CD14-positive monocyte (primary cell): Measurements from ENCODE around the gene NFKBIE. TPM values are rescaled to one million over a fixed set of nuclear protein-coding genes. Genes with fewer than 3 reads are reported as not detected.
A peak's percentile ranks its signal among the peaks of the same experiment; 100 is the strongest.

Source experiments
- DNase-seq, 3 donors: peaks; one replicate each; pipeline ENCODE4 v3.0.0-alpha.2; 2011 to 2022
- H2AFZ ChIP-seq: 2 replicates; pipeline ENCODE4 v1.6.0; 2012; ENCODE audit warnings: mild to moderate bottlenecking, low read depth, low read length, inconsistent platforms; ENCODE audit not compliant: insufficient read depth, poor library complexity, severe bottlenecking
- H3K27ac ChIP-seq, 2 donors: 1 replicate in 1 of 2; 2 replicates in 1 of 2; pipeline ENCODE4 v1.5.1; 2012 to 2013; ENCODE audit warnings: low read length in 2 of 2, control low read depth in 1 of 2, inconsistent platforms in 1 of 2, low read depth in 1 of 2, mild to moderate bottlenecking in 1 of 2
- H3K27me3 ChIP-seq, 2 donors: one replicate each; pipeline versions ENCODE4 v1.6.0 to v1.6.1; 2011 to 2013; ENCODE audit warnings: low read length in 2 of 2; ENCODE audit not compliant: control insufficient read depth in 2 of 2, insufficient read depth in 2 of 2
- H3K36me3 ChIP-seq, 2 donors: replicated peaks in 1 of 2; 1 replicate in 1 of 2; 2 replicates in 1 of 2; pipeline versions ENCODE4 v1.5.1 to v1.6.1; 2012 to 2013; ENCODE audit warnings: low read length in 2 of 2, control low read depth in 1 of 2, inconsistent platforms in 1 of 2, mild to moderate bottlenecking in 1 of 2; ENCODE audit not compliant: insufficient read depth in 2 of 2, control insufficient read depth in 1 of 2
- H3K4me1 ChIP-seq, 2 donors: 1 replicate in 1 of 2; 2 replicates in 1 of 2; pipeline versions ENCODE4 v1.5.1 to v1.6.1; 2012 to 2013; ENCODE audit warnings: low read length in 2 of 2, control low read depth in 1 of 2, inconsistent platforms in 1 of 2, mild to moderate bottlenecking in 1 of 2, moderate library complexity in 1 of 2; ENCODE audit not compliant: insufficient read depth in 2 of 2, control insufficient read depth in 1 of 2
- H3K4me2 ChIP-seq: replicated peaks from 2 replicates; pipeline ENCODE3; 2012; ENCODE audit warnings: low read length, moderate library complexity, mild to moderate bottlenecking; ENCODE audit not compliant: poor library complexity, severe bottlenecking; ENCODE audit errors: extremely low read depth
- H3K4me3 ChIP-seq, 3 experiments: fragments of 200-600 bp in 1 of 3; sonication (generic) in 1 of 3; replicated peaks in 1 of 3; 1 replicate in 2 of 3; 2 replicates in 1 of 3; pipeline ENCODE4 v1.5.1; 2011 to 2013; ENCODE audit warnings: low read length in 3 of 3, mild to moderate bottlenecking in 3 of 3, control low read depth in 2 of 3, low read depth in 2 of 3, inconsistent platforms in 1 of 3, moderate library complexity in 1 of 3
- H3K79me2 ChIP-seq: 2 replicates; pipeline ENCODE4 v1.6.0; 2012; ENCODE audit warnings: mild to moderate bottlenecking, control low read depth, inconsistent platforms, low read length, moderate library complexity; ENCODE audit not compliant: insufficient read depth
- H3K9ac ChIP-seq: 2 replicates; pipeline ENCODE4 v1.6.0; 2017; ENCODE audit warnings: low read length, mild to moderate bottlenecking; ENCODE audit not compliant: insufficient read depth, poor library complexity, severe bottlenecking
- H3K9me3 ChIP-seq, 2 donors: replicated peaks in 1 of 2; 1 replicate in 1 of 2; 2 replicates in 1 of 2; pipeline versions ENCODE4 v1.5.1 to v1.6.1; 2012 to 2013; ENCODE audit warnings: low read length in 2 of 2, control low read depth in 1 of 2; ENCODE audit not compliant: control insufficient read depth in 1 of 2, insufficient read depth in 1 of 2
- H4K20me1 ChIP-seq: 2 replicates; pipeline ENCODE4 v1.6.0; 2012; ENCODE audit warnings: mild to moderate bottlenecking, low read length, control low read depth, moderate library complexity; ENCODE audit not compliant: insufficient read depth
- H3K27ac Mint-ChIP-seq, 7 donors: one replicate each; pipeline ENCODE4 v1.8.0; 2020; ENCODE audit warnings: mild to moderate bottlenecking in 7 of 7, mixed read lengths in 7 of 7, moderate library complexity in 6 of 7, inconsistent platforms in 2 of 7
- H3K27me3 Mint-ChIP-seq, 3 donors: one replicate each; pipeline ENCODE4 v1.8.0; 2021 to 2022; ENCODE audit warnings: low read depth in 3 of 3, mild to moderate bottlenecking in 3 of 3, mixed read lengths in 3 of 3, moderate library complexity in 3 of 3, inconsistent platforms in 1 of 3
- H3K36me3 Mint-ChIP-seq, 2 donors: one replicate each; pipeline ENCODE4 v1.8.0; 2020; ENCODE audit warnings: mixed read lengths in 2 of 2, inconsistent platforms in 1 of 2, mild to moderate bottlenecking in 1 of 2
- H3K4me1 Mint-ChIP-seq: one replicate; pipeline ENCODE4 v1.8.0; 2020; ENCODE audit warnings: mild to moderate bottlenecking, mixed read lengths
- H3K4me3 Mint-ChIP-seq, 2 donors: one replicate each; pipeline ENCODE4 v1.8.0; 2020; ENCODE audit warnings: mild to moderate bottlenecking in 2 of 2, mixed read lengths in 2 of 2, moderate library complexity in 1 of 2
- H3K9me3 Mint-ChIP-seq, 7 donors: one replicate each; pipeline ENCODE4 v1.8.0; 2020 to 2022; ENCODE audit warnings: mixed read lengths in 7 of 7, mild to moderate bottlenecking in 6 of 7, moderate library complexity in 6 of 7, inconsistent platforms in 2 of 7
- CTCF ChIP-seq: fragments of 200-600 bp; IDR thresholded peaks from one replicate; pipeline ENCODE4 v1.8.0; 2022; ENCODE audit warnings: antibody characterized with exemption, mild to moderate bottlenecking
- WGBS: methylation state at CpG from one replicate; pipeline ENCODE4 v1.1.5; 2013; ENCODE audit warnings: missing lambda C conversion rate; ENCODE audit not compliant: insufficient coverage; 5-methylcytosine and 5-hydroxymethylcytosine counted together
- intact Hi-C, 2 donors: fragments of 100-400 bp; cut with micrococcal nuclease; formaldehyde crosslinking; loops; one replicate each; pipeline versions ENCODE4 v1.15.0 to v1.15.1; 2023
- polyA plus RNA-seq, 3 donors: library from polyadenylated mRNA; depleted of rRNA in 1 of 3; unstranded in 2 of 3; stranded (reverse) in 1 of 3; fragments of 300-500 nt in 2 of 3; fragments of >200 nt in 1 of 3; fragmentation: Illumina TruSeq in 2 of 3; gene quantifications; 1 replicate in 2 of 3; 2 replicates in 1 of 3; pipeline ENCODE4 v1.2.3, GENCODE V29; 2012 to 2021

Gene NFKBIE
- polyA plus RNA-seq, 3 donors = 19.9 to 108 (median 23.2) TPM

- Histone ChIP-seq H2AFZ (no peak overlapping the region), H3K9ac (no peak overlapping the region), H3K27ac (no peak overlapping the region), H3K4me2 (no peak overlapping the region), H3K4me1 (peaks cover 9 to 15% of the 10 kb centered on the region in 2 donors), H3K4me3 (no peak overlapping the region), H3K27me3 (peaks cover 23 to 50% of the 10 kb centered on the region in 2 donors), H3K9me3 (peaks cover 0 to 5% of the 10 kb centered on the region in 2 donors), H4K20me1 (no peaks in the 10 kb centered on the region), H3K79me2 (no peaks in the 10 kb centered on the region), H3K36me3 (peaks cover under 1 to 5% of the 10 kb centered on the region in 2 donors)
- WGBS = 82% methylated on average over 6 of the region's 7 CpGs
- H3K4me3 Mint-ChIP-seq = peak overlapping the region in 1 of 2 donors; percentile 48
- DNase-seq = no peak
- H3K36me3 Mint-ChIP-seq = peaks cover 11 to 13% of the 10 kb centered on the region in 2 donors
- intact Hi-C loops = no loop called here
- no peak for TF ChIP-seq CTCF
- no peak overlapping the region for H3K27ac Mint-ChIP-seq
- H3K4me1 Mint-ChIP-seq = peaks cover 19% of the 10 kb centered on the region
- peaks cover 60 to 81% (median 64%) of the 10 kb centered on the region in 3 donors for H3K27me3 Mint-ChIP-seq
- H3K9me3 Mint-ChIP-seq = peaks cover 0 to 8% (median 3%) of the 10 kb centered on the region in 7 donors
These were observed 29.8 kb upstream of the NFKBIE start for GRCh38 chr6:44294832-44295791.

- Mint-ChIP-seq H3K9me3 (peaks cover 0 to 6% (median 2%) of the 10 kb centered on the region in 7 donors), H3K36me3 (peaks cover 0 to 2% of the 10 kb centered on the region in 2 donors), H3K4me1 (peaks cover 10% of the 10 kb centered on the region), H3K27ac (no peak overlapping the region), H3K27me3 (peaks cover 51 to 76% (median 51%) of the 10 kb centered on the region in 3 donors), H3K4me3 (peak overlapping the region in 1 of 2 donors; percentile 39)
- Histone ChIP-seq H4K20me1 (no peaks in the 10 kb centered on the region), H3K36me3 (no peaks in the 10 kb centered on the region), H3K9ac (no peak overlapping the region), H3K27ac (no peak overlapping the region), H3K4me1 (peaks cover 7 to 11% of the 10 kb centered on the region in 2 donors), H2AFZ (no peak overlapping the region), H3K9me3 (peaks cover 0 to 5% of the 10 kb centered on the region in 2 donors), H3K27me3 (peaks cover 18 to 41% of the 10 kb centered on the region in 2 donors), H3K79me2 (no peaks in the 10 kb centered on the region), H3K4me2 (no peak overlapping the region), H3K4me3 (no peak overlapping the region)
- intact Hi-C loops = no loop called here
- DNase-seq = no peak
- 86% methylated on average over 1 of the region's 4 CpGs for WGBS
- no peak for TF ChIP-seq CTCF
These were observed 27.5 kb upstream of the NFKBIE start for GRCh38 chr6:44292661-44293365.
